Effector memory CD4-positive, alpha-beta T cell (primary cell): ENCODE measurements around the gene CCDC70.
"Not testable (repeated sequence)": the region's sequence is repeated elsewhere in the genome, so short reads cannot be mapped to it uniquely, and the experiment has no call there.

ENCODE experiments used
- DNase-seq, 3 donors: peaks; one replicate each; pipeline ENCODE4 v3.0.0-alpha.2; 2020
- H3K27ac ChIP-seq: 2 replicates; pipeline ENCODE4 v1.7.0; 2013; ENCODE audit warnings: mild to moderate bottlenecking, low read length, moderate library complexity; ENCODE audit not compliant: insufficient read depth, poor library complexity, severe bottlenecking
- H3K27me3 ChIP-seq: replicated peaks from 2 replicates; pipeline ENCODE4 v1.7.0; 2013; ENCODE audit warnings: mild to moderate bottlenecking, low read length; ENCODE audit not compliant: insufficient read depth, control insufficient read depth, poor library complexity, severe bottlenecking
- H3K36me3 ChIP-seq: 2 replicates; pipeline ENCODE4 v1.7.0; 2013; ENCODE audit warnings: mild to moderate bottlenecking, low read length, moderate library complexity; ENCODE audit not compliant: control insufficient read depth, insufficient read depth
- H3K4me1 ChIP-seq: 2 replicates; pipeline ENCODE4 v1.7.0; 2013; ENCODE audit warnings: low read length, mild to moderate bottlenecking; ENCODE audit not compliant: control insufficient read depth, insufficient read depth, poor library complexity, severe bottlenecking
- H3K4me3 ChIP-seq: 2 replicates; pipeline ENCODE4 v1.7.0; 2013; ENCODE audit warnings: low read length, low read depth, mild to moderate bottlenecking; ENCODE audit not compliant: insufficient read depth, poor library complexity, severe bottlenecking
- H3K9me3 ChIP-seq: 2 replicates; pipeline ENCODE4 v1.7.0; 2013; ENCODE audit warnings: mild to moderate bottlenecking, low read length, moderate library complexity; ENCODE audit not compliant: control insufficient read depth

The CCDC70 gene

GRCh38 chr13:51820016-51820597 is 41.7 kb upstream of the CCDC70 start:
- H3K4me1 ChIP-seq: peaks cover 65% of the 10 kb centered on the region
- no peaks in the 10 kb centered on the region for H3K27me3 ChIP-seq
- peak overlapping the region; percentile 78 for H3K27ac ChIP-seq
- peaks cover 4% of the 10 kb centered on the region for H3K36me3 ChIP-seq
- DNase-seq: no peak
- peak overlapping the region; percentile 7 for H3K4me3 ChIP-seq
- H3K9me3 ChIP-seq: no peaks in the 10 kb centered on the region

- peak overlapping the region; percentile 78 for H3K27ac ChIP-seq
- no peaks in the 10 kb centered on the region for H3K27me3 ChIP-seq
- no peaks in the 10 kb centered on the region for H3K9me3 ChIP-seq
- H3K36me3 ChIP-seq: peaks cover under 1% of the 10 kb centered on the region
- H3K4me1 ChIP-seq: peaks cover 75% of the 10 kb centered on the region
- peak overlapping the region; percentile 61 for H3K4me3 ChIP-seq
- DNase-seq: no peak
These were observed 40.2 kb upstream of the CCDC70 start for GRCh38 chr13:51821606-51822005.

DNA sequence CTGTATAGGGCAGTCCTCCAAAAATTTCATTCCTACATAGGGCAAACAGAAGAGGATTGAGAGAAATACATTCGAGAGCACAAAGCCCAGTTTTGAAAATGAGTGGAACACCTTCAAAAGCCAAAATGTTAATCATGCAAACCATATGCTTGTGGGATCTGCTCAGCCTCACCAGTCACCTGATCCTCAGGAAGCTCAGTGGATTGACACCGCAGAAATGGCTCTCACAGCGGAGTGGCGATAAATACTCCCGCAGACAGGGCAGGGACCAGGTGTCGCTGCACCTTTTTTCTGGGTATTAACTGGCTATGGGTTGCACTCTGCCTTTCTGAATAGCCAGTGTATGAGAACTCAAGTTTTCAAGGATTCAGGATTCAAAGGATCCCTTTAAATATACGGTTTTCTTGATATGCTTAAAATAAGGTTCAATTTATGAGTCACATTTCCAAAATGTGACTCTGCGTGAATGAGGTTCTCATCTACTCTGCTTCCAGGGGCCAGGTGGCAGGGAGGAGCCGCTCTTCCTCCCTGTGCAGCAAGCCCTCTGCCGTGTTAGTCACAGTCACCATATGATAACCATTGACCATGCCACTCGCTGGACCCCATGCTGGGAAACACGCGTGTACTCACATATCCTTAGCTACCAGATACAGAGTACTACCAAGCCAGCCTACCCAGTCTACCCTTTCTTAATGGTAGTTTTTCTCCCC is 39.5 kb upstream of the CCDC70 start:
- H3K4me1 ChIP-seq: peaks cover 82% of the 10 kb centered on the region
- H3K27ac ChIP-seq: peak overlapping the region; percentile 78

DNA sequence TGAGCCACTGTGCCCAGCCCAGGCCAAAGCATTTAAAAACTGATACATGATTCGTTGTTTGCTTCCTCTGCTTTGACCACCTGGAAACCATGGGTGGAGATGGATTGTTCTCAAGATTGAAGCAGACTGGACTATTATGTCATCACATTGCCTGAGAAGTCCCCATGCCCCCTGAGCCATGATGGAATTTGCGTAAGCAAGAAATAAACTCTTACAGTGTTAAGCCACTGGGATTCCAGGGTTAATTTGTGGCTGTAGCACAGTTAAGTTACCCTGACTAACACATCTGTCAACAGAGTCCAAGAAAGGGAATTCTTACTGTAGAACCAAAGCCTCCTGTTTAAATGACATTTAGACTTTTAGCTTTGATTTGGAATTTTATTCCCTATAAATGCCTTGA is 38.4 kb upstream of the CCDC70 start:
- peak overlapping the region; percentile 78 for H3K27ac ChIP-seq
- H3K9me3 ChIP-seq: no peaks in the 10 kb centered on the region
- H3K36me3 ChIP-seq: no peaks in the 10 kb centered on the region
- no peak for DNase-seq
- no peaks in the 10 kb centered on the region for H3K27me3 ChIP-seq
- H3K4me3 ChIP-seq: peak overlapping the region; percentile 61
- H3K4me1 ChIP-seq: peaks cover 82% of the 10 kb centered on the region

More for the DNA sequence above, 39.5 kb upstream of the CCDC70 start:
- H3K4me3 ChIP-seq: peak overlapping the region; percentile 61
- H3K27me3 ChIP-seq: no peaks in the 10 kb centered on the region
- H3K36me3 ChIP-seq: no peaks in the 10 kb centered on the region
- H3K9me3 ChIP-seq: no peaks in the 10 kb centered on the region
- DNase-seq: peak in 2 of 3 donors; percentile 32 to 44

DNA sequence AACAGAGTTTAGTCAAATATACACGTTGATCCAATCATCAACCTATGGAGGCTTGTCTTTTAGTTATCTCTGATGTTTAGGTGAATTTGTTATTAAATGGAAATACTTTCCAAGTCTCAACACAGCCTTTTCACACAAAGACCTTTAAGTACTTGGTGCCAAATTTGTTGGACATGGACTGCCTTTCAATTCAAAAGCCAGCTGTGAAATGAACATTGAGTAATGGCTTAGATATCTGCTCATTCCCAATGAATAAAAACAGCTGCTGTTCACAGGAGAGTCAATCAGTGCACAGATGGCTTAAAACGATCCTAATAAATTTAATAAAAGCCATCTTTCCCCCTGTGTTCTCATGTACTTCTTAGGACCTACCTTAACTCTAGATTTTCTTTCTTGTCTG is 37.9 kb upstream of the CCDC70 start:
- no peaks in the 10 kb centered on the region for H3K9me3 ChIP-seq
- no peaks in the 10 kb centered on the region for H3K27me3 ChIP-seq
- no peaks in the 10 kb centered on the region for H3K36me3 ChIP-seq
- DNase-seq: no peak
- peaks cover 77% of the 10 kb centered on the region for H3K4me1 ChIP-seq
- peak overlapping the region; percentile 78 for H3K27ac ChIP-seq
- peak overlapping the region; percentile 61 for H3K4me3 ChIP-seq

DNA sequence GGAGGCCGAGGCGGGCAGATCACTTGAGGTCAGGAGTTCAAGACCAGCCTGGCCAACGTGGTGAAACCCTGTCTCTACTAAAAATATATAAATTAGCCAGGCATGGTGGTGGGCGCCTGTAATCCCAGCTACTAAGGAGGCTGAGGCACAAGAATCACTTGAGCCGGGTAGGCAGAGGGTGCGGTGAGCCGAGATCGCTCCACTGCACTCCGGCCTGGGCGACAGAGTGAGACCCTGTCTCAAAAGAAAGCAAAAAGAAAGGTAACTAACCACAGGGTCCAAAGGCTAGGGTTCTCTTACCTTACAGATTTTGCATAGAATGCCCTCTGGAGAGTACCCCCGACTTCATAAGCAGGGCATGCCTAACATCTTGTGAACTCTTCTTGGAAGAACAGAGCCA is 37.1 kb upstream of the CCDC70 start:
- Histone ChIP-seq H3K4me1 (peaks cover 68% of the 10 kb centered on the region), H3K27ac (peak overlapping the region; percentile 78), H3K4me3 (peak overlapping the region; percentile 61)
- not testable (repeated sequence) for H3K36me3 ChIP-seq, DNase-seq, H3K9me3 ChIP-seq, H3K27me3 ChIP-seq

- peak overlapping the region; percentile 61 for H3K4me3 ChIP-seq
These were observed 36.6 kb upstream of the CCDC70 start for GRCh38 chr13:51825165-51825592.

GRCh38 chr13:51825681-51826254 is 36.0 kb upstream of the CCDC70 start:
- no peaks in the 10 kb centered on the region for H3K9me3 ChIP-seq
- no peaks in the 10 kb centered on the region for H3K27me3 ChIP-seq
- H3K36me3 ChIP-seq: no peaks in the 10 kb centered on the region
- DNase-seq: no peak
- peaks cover 58% of the 10 kb centered on the region for H3K4me1 ChIP-seq
- peak overlapping the region; percentile 78 for H3K27ac ChIP-seq
- H3K4me3 ChIP-seq: no peak overlapping the region

More at GRCh38 chr13:51825165-51825592, 36.6 kb upstream of the CCDC70 start:
- Histone ChIP-seq H3K4me1 (peaks cover 64% of the 10 kb centered on the region), H3K27me3 (no peaks in the 10 kb centered on the region), H3K36me3 (no peaks in the 10 kb centered on the region), H3K27ac (peak overlapping the region; percentile 78), H3K9me3 (no peaks in the 10 kb centered on the region)
- no peak for DNase-seq

DNA sequence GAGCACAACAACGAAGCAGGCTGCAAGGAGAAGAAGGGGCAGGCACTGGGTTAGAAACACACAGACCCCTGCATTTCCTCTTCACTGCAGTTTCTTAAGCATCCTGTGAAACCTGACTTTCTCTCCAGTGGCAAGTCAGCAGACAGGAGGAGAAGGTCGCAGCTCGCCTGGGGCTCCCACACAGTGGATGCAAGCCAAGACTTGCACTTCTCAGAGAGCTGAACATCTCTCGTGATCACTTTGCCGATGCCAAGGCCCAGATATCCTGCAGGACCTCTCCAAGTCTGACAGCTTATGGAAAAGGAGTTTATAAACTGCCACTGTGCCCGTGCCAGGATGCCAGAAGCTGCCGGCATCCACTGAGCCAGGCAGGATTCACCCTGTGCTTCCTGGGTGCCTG is 35.2 kb upstream of the CCDC70 start:
- peak overlapping the region; percentile 14 for H3K4me3 ChIP-seq
- no peaks in the 10 kb centered on the region for H3K27me3 ChIP-seq
- peak overlapping the region; percentile 78 for H3K27ac ChIP-seq
- no peak for DNase-seq
- H3K36me3 ChIP-seq: no peaks in the 10 kb centered on the region
- peaks cover 50% of the 10 kb centered on the region for H3K4me1 ChIP-seq
- no peaks in the 10 kb centered on the region for H3K9me3 ChIP-seq

GRCh38 chr13:51827254-51827653 is 34.5 kb upstream of the CCDC70 start:
- H3K27me3 ChIP-seq: no peaks in the 10 kb centered on the region
- H3K4me1 ChIP-seq: peaks cover 50% of the 10 kb centered on the region
- no peak overlapping the region for H3K4me3 ChIP-seq
- H3K27ac ChIP-seq: peak overlapping the region; percentile 78
- H3K36me3 ChIP-seq: no peaks in the 10 kb centered on the region
- H3K9me3 ChIP-seq: no peaks in the 10 kb centered on the region
- DNase-seq: no peak
